Measurements from ENCODE around the gene PTGES3L.

- TF ChIP-seq YY1 (IDR thresholded peaks at IDR 0.05; ENCODE audit: insufficient read depth, insufficient read length), result no peak
- no peak for TF ChIP-seq ZNF274 (IDR thresholded peaks at IDR 0.05; ENCODE audit: low read depth, low read length)
- no peak for TF ChIP-seq SUZ12 (IDR thresholded peaks at IDR 0.05; ENCODE audit: extremely low read depth, insufficient read depth, insufficient read length)
These were observed 47.5 kb upstream of the PTGES3L start for GRCh38 chr17:43027091-43028032.

Measured in NT2/D1 (cell line).